Measurements from ENCODE around the gene PLEKHA7. TPM values are rescaled to one million over a fixed set of nuclear protein-coding genes. Genes with fewer than 3 reads are reported as not detected.

The PLEKHA7 gene
- total RNA-seq, 4 donors from 2014 or later = 23.6 to 47.5 (median 32.7) TPM

- Histone ChIP-seq H3K27ac (no peak overlapping the region), H3K27me3 (no peaks in the 10 kb centered on the region), H3K36me3 (no peaks in the 10 kb centered on the region), H3K4me3 (no peak overlapping the region), H3K9me3 (no peaks in the 10 kb centered on the region), H3K4me1 (no peaks in the 10 kb centered on the region)
- WGBS = 80% methylated on average over 2 of the region's 2 CpGs
- TF ChIP-seq POLR2AphosphoS5 (IDR thresholded peaks at IDR 0.05) (no peak), EP300 (IDR thresholded peaks at IDR 0.05) (no peak), POLR2A (IDR thresholded peaks at IDR 0.05) (no peak)
- TF ChIP-seq, protein P1, sequence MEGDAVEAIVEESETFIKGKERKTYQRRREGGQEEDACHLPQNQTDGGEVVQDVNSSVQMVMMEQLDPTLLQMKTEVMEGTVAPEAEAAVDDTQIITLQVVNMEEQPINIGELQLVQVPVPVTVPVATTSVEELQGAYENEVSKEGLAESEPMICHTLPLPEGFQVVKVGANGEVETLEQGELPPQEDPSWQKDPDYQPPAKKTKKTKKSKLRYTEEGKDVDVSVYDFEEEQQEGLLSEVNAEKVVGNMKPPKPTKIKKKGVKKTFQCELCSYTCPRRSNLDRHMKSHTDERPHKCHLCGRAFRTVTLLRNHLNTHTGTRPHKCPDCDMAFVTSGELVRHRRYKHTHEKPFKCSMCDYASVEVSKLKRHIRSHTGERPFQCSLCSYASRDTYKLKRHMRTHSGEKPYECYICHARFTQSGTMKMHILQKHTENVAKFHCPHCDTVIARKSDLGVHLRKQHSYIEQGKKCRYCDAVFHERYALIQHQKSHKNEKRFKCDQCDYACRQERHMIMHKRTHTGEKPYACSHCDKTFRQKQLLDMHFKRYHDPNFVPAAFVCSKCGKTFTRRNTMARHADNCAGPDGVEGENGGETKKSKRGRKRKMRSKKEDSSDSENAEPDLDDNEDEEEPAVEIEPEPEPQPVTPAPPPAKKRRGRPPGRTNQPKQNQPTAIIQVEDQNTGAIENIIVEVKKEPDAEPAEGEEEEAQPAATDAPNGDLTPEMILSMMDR (IDR thresholded peaks at IDR 0.05) = no peak
- no peak for DNase-seq (ENCODE audit: low spot score in 2 of 2)
These were observed 15.1 kb downstream of the PLEKHA7 start for GRCh38 chr11:16999116-16999515.

- H3K36me3 ChIP-seq = no peaks in the 10 kb centered on the region
- no peaks in the 10 kb centered on the region for H3K27me3 ChIP-seq
- TF ChIP-seq EP300 (IDR thresholded peaks at IDR 0.05) = no peak
- TF ChIP-seq, protein P1 (IDR thresholded peaks at IDR 0.05) = no peak
- no peak for TF ChIP-seq POLR2A (IDR thresholded peaks at IDR 0.05)
- no peak for TF ChIP-seq POLR2AphosphoS5 (IDR thresholded peaks at IDR 0.05)
- DNase-seq (ENCODE audit: low spot score in 2 of 2) = no peak
- no peaks in the 10 kb centered on the region for H3K4me1 ChIP-seq
- 91% methylated on average over 5 of the region's 7 CpGs for WGBS
- no peak overlapping the region for H3K4me3 ChIP-seq
- no peaks in the 10 kb centered on the region for H3K9me3 ChIP-seq
- no peak overlapping the region for H3K27ac ChIP-seq
These were observed 16.6 kb downstream of the PLEKHA7 start for GRCh38 chr11:16997624-16998023.

DNA sequence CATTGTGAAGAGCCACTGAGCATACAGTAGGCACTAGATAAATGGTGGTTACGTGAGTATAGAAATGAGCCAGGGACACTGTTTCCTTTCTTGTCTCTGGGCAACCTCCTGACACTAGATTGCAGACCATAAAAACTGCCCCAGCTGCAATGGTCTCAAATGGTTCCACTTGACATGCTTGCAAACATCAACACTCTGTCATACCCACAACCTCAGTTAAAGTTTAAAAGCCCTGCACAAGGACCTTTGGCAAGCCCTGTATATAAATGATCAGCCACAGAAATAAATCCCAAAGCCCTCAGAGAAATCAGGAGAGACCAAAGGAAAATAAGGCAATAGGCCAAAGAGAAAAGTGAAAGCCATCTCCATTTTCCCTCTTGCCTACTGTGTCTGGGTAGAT lies 20.7 kb downstream of the PLEKHA7 start:
- H3K27ac ChIP-seq = no peak overlapping the region
- no peaks in the 10 kb centered on the region for H3K27me3 ChIP-seq
- H3K4me1 ChIP-seq = no peaks in the 10 kb centered on the region
- no peak overlapping the region for H3K4me3 ChIP-seq
- no peak for DNase-seq (ENCODE audit: low spot score in 2 of 2)
- no peaks in the 10 kb centered on the region for H3K9me3 ChIP-seq
- 86% methylated on average over 1 of the region's 1 CpG for WGBS
- H3K36me3 ChIP-seq = no peaks in the 10 kb centered on the region
- TF ChIP-seq EP300 (IDR thresholded peaks at IDR 0.05) (no peak), POLR2A (IDR thresholded peaks at IDR 0.05) (no peak), POLR2AphosphoS5 (IDR thresholded peaks at IDR 0.05) (no peak)
- TF ChIP-seq, protein P1 (IDR thresholded peaks at IDR 0.05) = no peak

DNA sequence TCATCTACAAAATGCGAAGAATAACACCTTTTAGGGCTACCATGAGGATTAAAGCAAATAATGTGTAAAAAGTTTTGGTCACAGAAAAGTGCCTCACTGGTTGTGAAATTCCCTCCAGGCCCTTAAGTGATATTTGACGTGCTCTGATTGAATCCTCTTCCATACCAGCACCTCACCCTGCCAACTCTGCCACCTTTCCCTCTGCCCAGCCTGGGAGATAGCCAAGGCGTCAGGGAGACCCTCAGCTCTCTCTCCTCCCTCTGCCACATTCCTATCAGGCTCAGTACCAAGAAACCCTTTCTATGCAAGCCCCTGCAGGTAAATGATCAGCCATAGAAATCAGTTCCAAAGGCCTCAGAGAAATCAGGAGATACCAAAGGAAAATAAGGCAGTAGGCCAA lies 21.4 kb downstream of the PLEKHA7 start:
- 69% methylated on average over 3 of the region's 3 CpGs for WGBS
- peaks cover 4% of the 10 kb centered on the region for H3K4me1 ChIP-seq
- no peak for DNase-seq (ENCODE audit: low spot score in 2 of 2)
- no peak for TF ChIP-seq EP300 (IDR thresholded peaks at IDR 0.05)
- TF ChIP-seq POLR2AphosphoS5 (IDR thresholded peaks at IDR 0.05) = no peak
- TF ChIP-seq, protein P1 (IDR thresholded peaks at IDR 0.05) = no peak
- no peak for TF ChIP-seq POLR2A (IDR thresholded peaks at IDR 0.05)
- no peaks in the 10 kb centered on the region for H3K9me3 ChIP-seq
- H3K4me3 ChIP-seq = no peak overlapping the region
- no peaks in the 10 kb centered on the region for H3K36me3 ChIP-seq
- H3K27ac ChIP-seq = no peak overlapping the region
- no peaks in the 10 kb centered on the region for H3K27me3 ChIP-seq

GRCh38 chr11:16989554-16989953 lies 24.7 kb downstream of the PLEKHA7 start:
- no peak for DNase-seq (ENCODE audit: low spot score in 2 of 2)
- Histone ChIP-seq H3K4me3 (no peak overlapping the region), H3K27me3 (no peaks in the 10 kb centered on the region), H3K36me3 (no peaks in the 10 kb centered on the region), H3K4me1 (peaks cover 22% of the 10 kb centered on the region), H3K27ac (no peak overlapping the region), H3K9me3 (no peaks in the 10 kb centered on the region)
- TF ChIP-seq POLR2AphosphoS5 (IDR thresholded peaks at IDR 0.05) = no peak
- TF ChIP-seq, protein P1 (IDR thresholded peaks at IDR 0.05) = no peak
- no peak for TF ChIP-seq POLR2A (IDR thresholded peaks at IDR 0.05)
- no peak for TF ChIP-seq EP300 (IDR thresholded peaks at IDR 0.05)
- WGBS = 92% methylated on average over 2 of the region's 2 CpGs

All from suprapubic skin (tissue), 4 donors.